IPS-18a (cell line): ENCODE results near the gene SNX25.

Experiments used
- H3K27ac ChIP-seq: one replicate; pipeline ENCODE4 v1.5.1; 2013; ENCODE audit warnings: low read length
- H3K27me3 ChIP-seq: one replicate; pipeline ENCODE4 v1.6.1; 2013; ENCODE audit warnings: mild to moderate bottlenecking, low read length; ENCODE audit not compliant: control insufficient read depth, insufficient read depth
- H3K36me3 ChIP-seq: one replicate; pipeline ENCODE4 v1.6.1; 2013; ENCODE audit warnings: low read depth, low read length; ENCODE audit not compliant: control insufficient read depth
- H3K4me1 ChIP-seq: one replicate; pipeline ENCODE4 v1.6.1; 2013; ENCODE audit warnings: low read depth, low read length; ENCODE audit not compliant: control insufficient read depth
- H3K4me3 ChIP-seq: one replicate; pipeline ENCODE4 v1.5.1; 2013; ENCODE audit warnings: low read length
- H3K9ac ChIP-seq: one replicate; pipeline ENCODE4 v1.6.1; 2013; ENCODE audit warnings: mild to moderate bottlenecking, low read length, moderate library complexity
- H3K9me3 ChIP-seq: one replicate; pipeline ENCODE4 v1.6.1; 2013; ENCODE audit warnings: low read depth, low read length; ENCODE audit not compliant: control insufficient read depth

SNX25 gene

DNA sequence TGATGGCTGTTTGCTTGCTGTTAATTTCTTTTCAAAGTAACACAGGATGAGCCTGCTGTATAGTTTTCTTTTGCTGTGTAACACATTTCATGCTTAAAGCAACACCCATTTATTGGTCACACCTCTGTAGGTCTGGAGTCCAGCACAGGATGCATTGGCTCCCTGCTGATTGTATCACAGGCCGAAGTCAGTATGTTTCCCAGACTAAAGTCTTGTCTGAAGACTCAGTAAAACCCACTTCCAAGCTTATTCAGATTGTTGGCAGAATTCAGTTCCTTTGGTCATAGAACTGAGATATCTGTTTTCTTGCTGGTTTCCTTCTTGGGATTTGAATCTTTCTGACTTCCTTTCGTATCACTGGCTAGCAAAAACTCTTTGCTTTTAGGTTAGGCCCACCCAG, 132.0 kb downstream of the SNX25 start:
- no peaks in the 10 kb centered on the region for H3K27me3 ChIP-seq
- no peak overlapping the region for H3K27ac ChIP-seq
- no peaks in the 10 kb centered on the region for H3K9me3 ChIP-seq
- H3K4me3 ChIP-seq = no peak overlapping the region
- no peaks in the 10 kb centered on the region for H3K4me1 ChIP-seq
- H3K9ac ChIP-seq = no peak overlapping the region
- H3K36me3 ChIP-seq = peaks cover 3% of the 10 kb centered on the region

GRCh38 chr4:185341841-185342240, 132.4 kb downstream of the SNX25 start:
- H3K27ac ChIP-seq = no peak overlapping the region
- peaks cover 3% of the 10 kb centered on the region for H3K36me3 ChIP-seq
- H3K9ac ChIP-seq = no peak overlapping the region
- H3K4me3 ChIP-seq = no peak overlapping the region
- no peaks in the 10 kb centered on the region for H3K9me3 ChIP-seq
- H3K4me1 ChIP-seq = no peaks in the 10 kb centered on the region
- H3K27me3 ChIP-seq = no peaks in the 10 kb centered on the region

GRCh38 chr4:185343726-185344581, 134.6 kb downstream of the SNX25 start:
- peaks cover 3% of the 10 kb centered on the region for H3K36me3 ChIP-seq
- H3K9me3 ChIP-seq = no peaks in the 10 kb centered on the region
- no peak overlapping the region for H3K4me3 ChIP-seq
- H3K27me3 ChIP-seq = no peaks in the 10 kb centered on the region
- H3K27ac ChIP-seq = no peak overlapping the region
- H3K9ac ChIP-seq = no peak overlapping the region
- H3K4me1 ChIP-seq = no peaks in the 10 kb centered on the region

- Histone ChIP-seq H3K9ac (no peak overlapping the region), H3K4me1 (no peaks in the 10 kb centered on the region), H3K27me3 (no peaks in the 10 kb centered on the region), H3K9me3 (no peaks in the 10 kb centered on the region), H3K27ac (no peak overlapping the region), H3K36me3 (peaks cover 3% of the 10 kb centered on the region), H3K4me3 (no peak overlapping the region)
These were observed 135.5 kb downstream of the SNX25 start for GRCh38 chr4:185344743-185345538.

- Histone ChIP-seq H3K36me3 (no peaks in the 10 kb centered on the region), H3K4me1 (no peaks in the 10 kb centered on the region), H3K27ac (no peak overlapping the region), H3K9me3 (no peaks in the 10 kb centered on the region), H3K9ac (no peak overlapping the region), H3K27me3 (no peaks in the 10 kb centered on the region), H3K4me3 (no peak overlapping the region)
These were observed 137.7 kb downstream of the SNX25 start for GRCh38 chr4:185346975-185347601.

DNA sequence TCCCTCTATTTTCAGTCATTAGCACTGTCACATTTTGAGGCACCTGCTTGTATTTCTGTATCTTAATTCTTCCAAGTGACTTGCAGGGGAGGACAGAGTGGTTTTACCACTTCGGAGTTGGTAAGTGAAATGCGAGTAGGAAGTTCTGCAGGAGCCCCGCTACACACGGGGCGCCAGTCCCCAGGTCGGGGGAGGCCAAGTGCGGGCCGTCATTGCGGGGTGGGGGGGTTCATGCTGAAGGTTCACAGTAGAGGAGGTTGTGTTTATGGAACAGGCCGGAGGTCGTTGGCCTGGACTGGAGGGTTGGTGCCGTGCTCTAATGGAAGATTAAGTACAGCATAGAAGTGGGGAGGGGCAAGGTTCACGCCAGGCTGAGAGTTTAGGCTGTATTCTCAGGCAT, 142.3 kb downstream of the SNX25 start:
- Histone ChIP-seq H3K4me1 (no peaks in the 10 kb centered on the region), H3K9me3 (no peaks in the 10 kb centered on the region), H3K9ac (no peak overlapping the region), H3K27ac (no peak overlapping the region), H3K27me3 (no peaks in the 10 kb centered on the region), H3K4me3 (no peak overlapping the region), H3K36me3 (no peaks in the 10 kb centered on the region)

DNA sequence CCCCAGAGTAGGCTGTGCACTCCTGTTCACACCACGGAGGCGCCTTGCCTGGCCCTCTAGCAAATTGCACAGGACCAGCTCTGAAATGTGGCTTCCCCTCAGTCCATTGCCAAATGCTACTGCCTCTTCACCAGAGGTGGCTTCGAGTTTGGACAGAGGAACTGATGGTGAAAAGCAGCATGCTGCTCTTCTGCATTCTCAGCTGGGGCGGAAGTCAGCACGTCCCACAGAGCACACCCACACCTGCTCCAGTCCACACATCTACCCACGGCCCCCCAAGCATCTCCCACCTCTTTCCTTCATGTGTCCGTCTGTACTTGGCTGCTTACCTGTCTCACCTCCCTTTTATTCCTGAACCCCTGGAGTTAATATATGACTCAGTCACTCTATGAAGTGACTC, 142.8 kb downstream of the SNX25 start:
- Histone ChIP-seq H3K9ac (no peak overlapping the region), H3K4me1 (no peaks in the 10 kb centered on the region), H3K4me3 (no peak overlapping the region), H3K27me3 (no peaks in the 10 kb centered on the region), H3K27ac (no peak overlapping the region), H3K9me3 (no peaks in the 10 kb centered on the region), H3K36me3 (no peaks in the 10 kb centered on the region)

DNA sequence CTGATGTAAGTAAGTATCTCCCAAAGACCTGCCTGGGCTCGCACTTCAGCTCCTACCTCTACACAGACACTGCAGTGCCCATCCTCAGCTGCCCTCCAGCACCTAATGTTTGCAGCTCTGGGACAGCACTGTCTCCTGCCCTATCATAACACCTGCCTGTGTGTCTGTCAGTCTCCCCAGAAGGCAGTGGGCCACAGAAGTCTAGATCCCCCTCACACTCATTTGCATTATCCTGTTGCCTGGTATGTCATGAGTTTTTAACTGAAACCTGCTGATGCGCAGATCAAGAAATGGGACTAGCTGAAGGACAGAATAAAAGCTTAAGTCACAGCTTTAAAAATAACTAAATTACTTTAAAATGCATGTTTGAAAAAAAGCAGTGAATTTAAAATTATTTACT, 143.3 kb downstream of the SNX25 start:
- H3K36me3 ChIP-seq = no peaks in the 10 kb centered on the region

DNA sequence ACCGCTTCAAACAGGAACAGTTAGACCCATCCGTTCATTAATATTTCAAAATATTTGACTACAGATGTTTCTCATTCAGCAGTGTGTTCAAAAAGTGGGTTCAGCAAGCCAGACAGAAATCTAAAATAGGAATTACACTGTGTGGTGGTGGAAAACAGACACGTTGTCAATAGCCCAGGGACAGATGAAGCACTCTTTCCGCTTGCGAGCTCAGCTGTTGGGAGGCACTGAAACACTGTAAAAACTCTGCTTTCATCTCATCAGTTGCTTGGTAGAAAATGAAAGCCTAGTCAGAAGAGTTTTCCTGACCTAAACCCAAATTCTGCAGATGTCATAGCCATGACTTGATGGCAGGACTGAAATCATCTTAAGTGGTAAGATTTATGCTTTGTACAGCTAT, 147.8 kb downstream of the SNX25 start:
- H3K9ac ChIP-seq = no peak overlapping the region
- H3K27me3 ChIP-seq = no peaks in the 10 kb centered on the region
- no peaks in the 10 kb centered on the region for H3K4me1 ChIP-seq
- H3K27ac ChIP-seq = no peak overlapping the region
- no peaks in the 10 kb centered on the region for H3K9me3 ChIP-seq
- H3K36me3 ChIP-seq = no peaks in the 10 kb centered on the region
- no peak overlapping the region for H3K4me3 ChIP-seq

More for the DNA sequence above, 143.3 kb downstream of the SNX25 start:
- Histone ChIP-seq H3K4me3 (no peak overlapping the region), H3K4me1 (no peaks in the 10 kb centered on the region), H3K27ac (no peak overlapping the region), H3K9ac (no peak overlapping the region), H3K27me3 (no peaks in the 10 kb centered on the region), H3K9me3 (no peaks in the 10 kb centered on the region)

DNA sequence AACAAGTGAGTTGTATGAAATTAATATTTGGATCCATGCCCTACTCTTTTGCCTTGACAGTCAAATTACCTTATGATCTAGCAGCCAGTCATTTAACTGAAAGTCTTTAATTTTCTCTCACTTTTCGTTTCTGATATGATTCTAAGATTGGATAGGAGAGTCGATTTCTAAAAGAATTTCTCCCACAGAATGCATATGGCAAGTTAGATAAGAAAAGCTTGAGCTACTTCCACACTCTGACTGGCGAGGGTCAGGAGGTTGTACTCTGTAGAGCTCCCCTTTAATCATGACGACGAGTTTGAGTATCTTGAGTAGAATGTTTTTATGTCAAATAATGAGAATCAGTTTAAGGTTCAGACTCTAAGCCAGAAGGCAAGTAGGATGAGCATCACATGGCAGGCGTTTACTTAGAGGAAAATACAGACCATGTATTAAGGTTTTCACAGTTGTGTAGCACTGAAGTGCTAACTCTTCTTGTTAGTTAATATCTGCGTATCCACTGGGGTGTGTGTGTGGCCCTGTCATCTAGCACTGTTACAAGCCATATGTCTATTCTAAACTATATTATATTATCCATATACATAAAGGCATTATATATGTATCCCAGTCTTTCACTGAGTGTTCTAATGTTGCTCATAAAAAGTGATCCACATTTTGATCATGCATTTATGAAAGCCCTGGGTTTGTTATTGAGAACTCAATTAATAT, 148.5 kb downstream of the SNX25 start:
- Histone ChIP-seq H3K9me3 (no peaks in the 10 kb centered on the region), H3K36me3 (no peaks in the 10 kb centered on the region), H3K27me3 (no peaks in the 10 kb centered on the region), H3K9ac (no peak overlapping the region), H3K4me1 (no peaks in the 10 kb centered on the region), H3K27ac (no peak overlapping the region), H3K4me3 (no peak overlapping the region)

DNA sequence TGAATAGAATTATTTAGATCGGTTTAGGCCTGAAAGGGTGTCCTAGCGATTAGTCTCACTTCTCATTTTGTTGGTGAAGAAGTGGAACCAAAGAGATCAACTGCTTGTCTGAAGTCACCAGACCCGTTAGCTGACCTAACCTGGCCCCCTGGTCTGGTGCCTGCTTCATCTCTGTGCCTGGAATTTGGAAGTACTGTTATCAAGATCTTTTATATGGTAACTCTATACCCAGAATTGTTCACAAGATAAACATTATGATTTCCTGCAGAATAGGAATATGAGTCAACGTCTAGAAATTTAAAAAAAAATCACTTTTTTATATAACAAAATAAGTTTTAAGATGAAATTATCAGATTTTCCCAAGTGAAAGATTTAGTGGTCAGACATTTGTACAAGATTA, 149.1 kb downstream of the SNX25 start:
- Histone ChIP-seq H3K27ac (no peak overlapping the region), H3K4me1 (no peaks in the 10 kb centered on the region)

More for the DNA sequence above, 149.1 kb downstream of the SNX25 start:
- Histone ChIP-seq H3K27me3 (no peaks in the 10 kb centered on the region), H3K9me3 (no peaks in the 10 kb centered on the region), H3K9ac (no peak overlapping the region), H3K36me3 (no peaks in the 10 kb centered on the region), H3K4me3 (no peak overlapping the region)
